H4 (cell line): ENCODE results near the gene MIOX. TPM values are rescaled to one million over a fixed set of nuclear protein-coding genes. Genes with fewer than 3 reads are reported as not detected.
"Not testable (repeated sequence)": the region's sequence is repeated elsewhere in the genome, so short reads cannot be mapped to it uniquely, and the experiment has no call there.

ENCODE experiments used
- DNase-seq: peaks from one replicate; pipeline ENCODE4 v3.0.0-alpha.2; 2015; ENCODE audit warnings: low spot score
- total RNA-seq: library from RNA; depleted of rRNA; stranded (reverse); fragments of >200 nt; shearing (Covaris generic); gene quantifications from 2 replicates; pipeline ENCODE4 v1.2.3, GENCODE V29; 2014

Gene MIOX
- total RNA-seq, 1 experiment from 2014 or later: not detected

GRCh38 chr22:50516891-50517290 lies 30.2 kb downstream of the MIOX start:
- no peak for DNase-seq

- no peak for DNase-seq
Observed at GRCh38 chr22:50517495-50518260, 31.0 kb downstream of the MIOX start.

GRCh38 chr22:50518606-50519005 lies 31.9 kb downstream of the MIOX start:
- no peak for DNase-seq

GRCh38 chr22:50519151-50519550 lies 32.5 kb downstream of the MIOX start:
- DNase-seq: no peak

GRCh38 chr22:50520184-50520583 lies 33.5 kb downstream of the MIOX start:
- DNase-seq: not testable (repeated sequence)

GRCh38 chr22:50520826-50521453 lies 34.3 kb downstream of the MIOX start:
- DNase-seq: no peak

GRCh38 chr22:50521710-50522109 lies 35.1 kb downstream of the MIOX start:
- no peak for DNase-seq

GRCh38 chr22:50522208-50522805 lies 35.6 kb downstream of the MIOX start:
- DNase-seq: no peak

GRCh38 chr22:50522806-50523438 lies 36.3 kb downstream of the MIOX start:
- DNase-seq: no peak

GRCh38 chr22:50523458-50523805 lies 36.8 kb downstream of the MIOX start:
- no peak for DNase-seq

- DNase-seq: no peak
Observed at GRCh38 chr22:50523806-50524675, 37.4 kb downstream of the MIOX start.

GRCh38 chr22:50524676-50525103 lies 38.0 kb downstream of the MIOX start:
- DNase-seq: no peak

GRCh38 chr22:50525104-50525857 lies 38.6 kb downstream of the MIOX start, which contains the start of gene SCO2:
SCO2 (minus strand) TSS chr22:50525598; CDS start chr22:50524411, 1,187 bp downstream.
- peak; percentile 94 for DNase-seq

GRCh38 chr22:50525858-50526107 lies 39.1 kb downstream of the MIOX start:
- DNase-seq: no peak

GRCh38 chr22:50526108-50526833 lies 39.6 kb downstream of the MIOX start:
- DNase-seq: peak; percentile 61

- DNase-seq: no peak
Observed at GRCh38 chr22:50526834-50527801, 40.5 kb downstream of the MIOX start.

GRCh38 chr22:50527921-50528681 lies 41.4 kb downstream of the MIOX start:
- DNase-seq: no peak

- no peak for DNase-seq
Observed at GRCh38 chr22:50528682-50529415, 42.2 kb downstream of the MIOX start.
